ENCODE data around the gene SPOCK1.

SPOCK1 gene

GRCh38 chr5:137148159-137148558, 351.0 kb downstream of the SPOCK1 start:
- Histone ChIP-seq H3K9me3 (ENCODE audit: insufficient read depth, low read length, severe bottlenecking) (no peaks in the 10 kb centered on the region), H3K36me3 (ENCODE audit: insufficient read depth, low read length) (no peaks in the 10 kb centered on the region), H3K9ac (ENCODE audit: low read depth, low read length) (no peak overlapping the region), H3K4me3 (ENCODE audit: low read depth in 1 of 2, low read length in 2 of 2) (no peak overlapping the region), H2AFZ (ENCODE audit: low read depth, low read length) (no peak overlapping the region), H3K27ac (ENCODE audit: low read length) (no peak overlapping the region), H3K4me1 (ENCODE audit: insufficient read depth, low read length) (no peaks in the 10 kb centered on the region), H4K20me1 (ENCODE audit: insufficient read depth, low read length) (no peaks in the 10 kb centered on the region), H3K79me2 (ENCODE audit: insufficient read depth, low read length) (no peaks in the 10 kb centered on the region), H3K27me3 (ENCODE audit: insufficient read depth, low read length, poor library complexity) (peaks cover 29% of the 10 kb centered on the region), H3K4me2 (ENCODE audit: insufficient read depth, low read length) (no peak overlapping the region)
- DNase-seq, result no peak
- TF ChIP-seq EZH2 (IDR thresholded peaks at IDR 0.05; ENCODE audit: borderline replicate concordance, low read depth, low read length, severe bottlenecking) (no peak), CTCF (IDR thresholded peaks at IDR 0.05; ENCODE audit: borderline replicate concordance, extremely low read depth, low read length, poor library complexity, severe bottlenecking) (no peak)
- ATAC-seq (ENCODE audit: insufficient read depth, low read depth), result no peak

- no peak for ATAC-seq (ENCODE audit: insufficient read depth, low read depth)
- Histone ChIP-seq H3K27ac (ENCODE audit: low read length) (no peak overlapping the region), H3K4me2 (ENCODE audit: insufficient read depth, low read length) (no peak overlapping the region), H4K20me1 (ENCODE audit: insufficient read depth, low read length) (no peaks in the 10 kb centered on the region), H3K79me2 (ENCODE audit: insufficient read depth, low read length) (no peaks in the 10 kb centered on the region), H3K9me3 (ENCODE audit: insufficient read depth, low read length, severe bottlenecking) (no peaks in the 10 kb centered on the region), H3K4me3 (ENCODE audit: low read depth in 1 of 2, low read length in 2 of 2) (no peak overlapping the region), H2AFZ (ENCODE audit: low read depth, low read length) (no peak overlapping the region), H3K4me1 (ENCODE audit: insufficient read depth, low read length) (no peaks in the 10 kb centered on the region), H3K9ac (ENCODE audit: low read depth, low read length) (no peak overlapping the region), H3K27me3 (ENCODE audit: insufficient read depth, low read length, poor library complexity) (peaks cover 33% of the 10 kb centered on the region), H3K36me3 (ENCODE audit: insufficient read depth, low read length) (no peaks in the 10 kb centered on the region)
- DNase-seq, result no peak
- TF ChIP-seq EZH2 (IDR thresholded peaks at IDR 0.05; ENCODE audit: borderline replicate concordance, low read depth, low read length, severe bottlenecking), result no peak
- TF ChIP-seq CTCF (IDR thresholded peaks at IDR 0.05; ENCODE audit: borderline replicate concordance, extremely low read depth, low read length, poor library complexity, severe bottlenecking), result no peak
Observed at GRCh38 chr5:137147346-137147745, 351.8 kb downstream of the SPOCK1 start.

- Histone ChIP-seq H3K4me3 (ENCODE audit: low read depth in 1 of 2, low read length in 2 of 2) (no peak overlapping the region), H3K79me2 (ENCODE audit: insufficient read depth, low read length) (no peaks in the 10 kb centered on the region), H3K27me3 (ENCODE audit: insufficient read depth, low read length, poor library complexity) (peaks cover 37% of the 10 kb centered on the region), H2AFZ (ENCODE audit: low read depth, low read length) (no peak overlapping the region), H3K4me1 (ENCODE audit: insufficient read depth, low read length) (no peaks in the 10 kb centered on the region), H4K20me1 (ENCODE audit: insufficient read depth, low read length) (no peaks in the 10 kb centered on the region), H3K27ac (ENCODE audit: low read length) (no peak overlapping the region), H3K36me3 (ENCODE audit: insufficient read depth, low read length) (no peaks in the 10 kb centered on the region), H3K9me3 (ENCODE audit: insufficient read depth, low read length, severe bottlenecking) (no peaks in the 10 kb centered on the region), H3K4me2 (ENCODE audit: insufficient read depth, low read length) (no peak overlapping the region), H3K9ac (ENCODE audit: low read depth, low read length) (no peak overlapping the region)
- no peak for ATAC-seq (ENCODE audit: insufficient read depth, low read depth)
- TF ChIP-seq EZH2 (IDR thresholded peaks at IDR 0.05; ENCODE audit: borderline replicate concordance, low read depth, low read length, severe bottlenecking) (no peak), CTCF (IDR thresholded peaks at IDR 0.05; ENCODE audit: borderline replicate concordance, extremely low read depth, low read length, poor library complexity, severe bottlenecking) (no peak)
- DNase-seq, result no peak
Observed at GRCh38 chr5:137146402-137146890, 352.7 kb downstream of the SPOCK1 start.

GRCh38 chr5:137145721-137146120, 353.4 kb downstream of the SPOCK1 start:
- Histone ChIP-seq H3K4me1 (ENCODE audit: insufficient read depth, low read length) (no peaks in the 10 kb centered on the region), H3K9me3 (ENCODE audit: insufficient read depth, low read length, severe bottlenecking) (no peaks in the 10 kb centered on the region), H3K27ac (ENCODE audit: low read length) (no peak overlapping the region), H3K79me2 (ENCODE audit: insufficient read depth, low read length) (no peaks in the 10 kb centered on the region), H3K4me2 (ENCODE audit: insufficient read depth, low read length) (no peak overlapping the region), H3K4me3 (ENCODE audit: low read depth in 1 of 2, low read length in 2 of 2) (no peak overlapping the region), H2AFZ (ENCODE audit: low read depth, low read length) (no peak overlapping the region), H4K20me1 (ENCODE audit: insufficient read depth, low read length) (no peaks in the 10 kb centered on the region), H3K36me3 (ENCODE audit: insufficient read depth, low read length) (no peaks in the 10 kb centered on the region), H3K27me3 (ENCODE audit: insufficient read depth, low read length, poor library complexity) (peaks cover 37% of the 10 kb centered on the region), H3K9ac (ENCODE audit: low read depth, low read length) (no peak overlapping the region)
- no peak for ATAC-seq (ENCODE audit: insufficient read depth, low read depth)
- TF ChIP-seq CTCF (IDR thresholded peaks at IDR 0.05; ENCODE audit: borderline replicate concordance, extremely low read depth, low read length, poor library complexity, severe bottlenecking) (no peak), EZH2 (IDR thresholded peaks at IDR 0.05; ENCODE audit: borderline replicate concordance, low read depth, low read length, severe bottlenecking) (no peak)
- DNase-seq, result no peak
